ENCODE measurements around the gene PCDHA6.
"Not testable (repeated sequence)": the region's sequence is repeated elsewhere in the genome, so short reads cannot be mapped to it uniquely, and the experiment has no call there.

The PCDHA6 gene

GRCh38 chr5:140823475-140823874, 4.3 kb upstream of the PCDHA6 start:
- Histone ChIP-seq H3K9me3 (ENCODE audit: insufficient read depth, low read depth, low read length) (no peaks in the 10 kb centered on the region; the same call in 1 of the 2 replicates), H3K4me1 (ENCODE audit: insufficient read depth, low read length, poor library complexity, severe bottlenecking) (no peaks in the 10 kb centered on the region), H3K4me3 (ENCODE audit: low read length, poor library complexity, severe bottlenecking) (no peak overlapping the region), H3K79me2 (ENCODE audit: insufficient read depth, low read length) (no peaks in the 10 kb centered on the region), H3K9me2 (replicated peaks; ENCODE audit: low read depth, low read length) (no peaks in the 10 kb centered on the region), H3K27me3 (ENCODE audit: insufficient read depth, low read length, poor library complexity, severe bottlenecking) (no peaks in the 10 kb centered on the region), H3K4me2 (ENCODE audit: low read depth, low read length, poor library complexity, severe bottlenecking) (no peak overlapping the region), H4K20me1 (ENCODE audit: insufficient read depth, low read length, poor library complexity, severe bottlenecking) (no peaks in the 10 kb centered on the region), H3K9ac (ENCODE audit: low read depth, low read length, poor library complexity, severe bottlenecking) (no peak overlapping the region), H3K36me3 (ENCODE audit: insufficient read depth, low read length) (no peaks in the 10 kb centered on the region), H3F3A (ENCODE audit: low read depth) (no peaks in the 10 kb centered on the region), H2AFZ (ENCODE audit: low read length) (no peak overlapping the region)
- TF ChIP-seq CTCF (conservative IDR thresholded peaks at IDR 0.05; ENCODE audit: low read length) (no peak), EZH2phosphoT487 (IDR thresholded peaks at IDR 0.05; ENCODE audit: borderline replicate concordance) (no peak)

GRCh38 chr5:140828362-140828737, 590 bp downstream of the PCDHA6 start:
- no peak overlapping the region for H3K4me3 ChIP-seq (ENCODE audit: low read length, poor library complexity, severe bottlenecking)
- TF ChIP-seq CTCF (conservative IDR thresholded peaks at IDR 0.05; ENCODE audit: low read length) (no peak), EZH2phosphoT487 (IDR thresholded peaks at IDR 0.05; ENCODE audit: borderline replicate concordance) (no peak)
- H4K20me1 ChIP-seq (ENCODE audit: insufficient read depth, low read length, poor library complexity, severe bottlenecking), result no peaks in the 10 kb centered on the region
- H3K4me1 ChIP-seq (ENCODE audit: insufficient read depth, low read length, poor library complexity, severe bottlenecking), result no peaks in the 10 kb centered on the region
- no peak overlapping the region for H3K9ac ChIP-seq (ENCODE audit: low read depth, low read length, poor library complexity, severe bottlenecking)
- no peaks in the 10 kb centered on the region for H3K27me3 ChIP-seq (ENCODE audit: insufficient read depth, low read length, poor library complexity, severe bottlenecking)
- H3K9me2 ChIP-seq (replicated peaks; ENCODE audit: low read depth, low read length), result no peaks in the 10 kb centered on the region
- H3K4me2 ChIP-seq (ENCODE audit: low read depth, low read length, poor library complexity, severe bottlenecking), result no peak overlapping the region
- no peak overlapping the region for H2AFZ ChIP-seq (ENCODE audit: low read length)
- H3K9me3 ChIP-seq (ENCODE audit: insufficient read depth, low read depth, low read length), result no peaks in the 10 kb centered on the region
- H3K79me2 ChIP-seq (ENCODE audit: insufficient read depth, low read length), result no peaks in the 10 kb centered on the region
- no peaks in the 10 kb centered on the region for H3F3A ChIP-seq (ENCODE audit: low read depth)
- no peaks in the 10 kb centered on the region for H3K36me3 ChIP-seq (ENCODE audit: insufficient read depth, low read length)

- not testable (repeated sequence) for H3K9me3 ChIP-seq (ENCODE audit: insufficient read depth, low read depth, low read length); H3K9ac ChIP-seq (ENCODE audit: low read depth, low read length, poor library complexity, severe bottlenecking); H3K27me3 ChIP-seq (ENCODE audit: insufficient read depth, low read length, poor library complexity, severe bottlenecking); H2AFZ ChIP-seq (ENCODE audit: low read length); H3K36me3 ChIP-seq (ENCODE audit: insufficient read depth, low read length); H4K20me1 ChIP-seq (ENCODE audit: insufficient read depth, low read length, poor library complexity, severe bottlenecking); H3K4me3 ChIP-seq (ENCODE audit: low read length, poor library complexity, severe bottlenecking); H3K9me2 ChIP-seq (replicated peaks; ENCODE audit: low read depth, low read length); H3K4me1 ChIP-seq (ENCODE audit: insufficient read depth, low read length, poor library complexity, severe bottlenecking); H3F3A ChIP-seq (ENCODE audit: low read depth); H3K4me2 ChIP-seq (ENCODE audit: low read depth, low read length, poor library complexity, severe bottlenecking); H3K79me2 ChIP-seq (ENCODE audit: insufficient read depth, low read length)
Measured at GRCh38 chr5:140829511-140830501, 2.0 kb downstream of the PCDHA6 start.
